SK-N-SH (cell line): ENCODE results near the gene MRPS18A.

Experiments used
- EZH2phosphoT487 ChIP-seq: fragments of 200-600 bp; sonication (generic); IDR thresholded peaks from 2 replicates; pipeline ENCODE4 v1.6.1; 2017; ENCODE audit warnings: low read depth, mixed run types, mild to moderate bottlenecking, antibody characterized with exemption, moderate library complexity, borderline replicate concordance
- NFIC ChIP-seq: IDR thresholded peaks from 2 replicates; pipeline ENCODE4 v1.4.0; 2012; ENCODE audit warnings: borderline replicate concordance
- POLR2AphosphoS5 ChIP-seq: IDR thresholded peaks from 2 replicates; pipeline ENCODE4 v1.6.1; 2012; ENCODE audit warnings: low read depth, low read length
- TF ChIP-seq, protein P1 (sequence below): IDR thresholded peaks from 2 replicates; pipeline ENCODE4 v1.4.0; 2012; ENCODE audit warnings: low read depth
- TF ChIP-seq, protein P2 (sequence below): fragments of 200-600 bp; sonication (generic); IDR thresholded peaks from 2 replicates; pipeline ENCODE4 v1.6.1; 2017; ENCODE audit warnings: antibody characterized with exemption, mild to moderate bottlenecking, moderate library complexity

DNA sequence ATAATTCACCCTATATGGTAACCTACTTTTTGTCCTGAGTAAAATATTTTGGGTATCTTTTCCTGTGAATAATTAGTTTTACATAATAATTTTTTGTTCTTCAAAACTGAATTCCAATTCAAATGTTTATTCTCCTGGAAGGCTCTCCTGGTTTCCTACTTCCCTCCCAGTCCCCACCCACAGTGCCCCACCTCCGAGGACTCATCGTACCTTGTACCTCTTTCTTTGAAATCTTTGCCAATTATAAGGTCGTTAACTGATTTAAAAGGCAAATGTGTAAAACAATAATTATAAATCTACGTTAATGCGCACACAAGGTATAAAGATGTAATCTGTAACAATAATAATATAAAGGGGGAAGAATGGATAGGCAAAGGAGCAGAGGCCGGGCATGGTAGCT is 41.9 kb upstream of the MRPS18A start:
- TF ChIP-seq, protein P1, sequence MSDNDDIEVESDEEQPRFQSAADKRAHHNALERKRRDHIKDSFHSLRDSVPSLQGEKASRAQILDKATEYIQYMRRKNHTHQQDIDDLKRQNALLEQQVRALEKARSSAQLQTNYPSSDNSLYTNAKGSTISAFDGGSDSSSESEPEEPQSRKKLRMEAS: no peak
- TF ChIP-seq, protein P2, sequence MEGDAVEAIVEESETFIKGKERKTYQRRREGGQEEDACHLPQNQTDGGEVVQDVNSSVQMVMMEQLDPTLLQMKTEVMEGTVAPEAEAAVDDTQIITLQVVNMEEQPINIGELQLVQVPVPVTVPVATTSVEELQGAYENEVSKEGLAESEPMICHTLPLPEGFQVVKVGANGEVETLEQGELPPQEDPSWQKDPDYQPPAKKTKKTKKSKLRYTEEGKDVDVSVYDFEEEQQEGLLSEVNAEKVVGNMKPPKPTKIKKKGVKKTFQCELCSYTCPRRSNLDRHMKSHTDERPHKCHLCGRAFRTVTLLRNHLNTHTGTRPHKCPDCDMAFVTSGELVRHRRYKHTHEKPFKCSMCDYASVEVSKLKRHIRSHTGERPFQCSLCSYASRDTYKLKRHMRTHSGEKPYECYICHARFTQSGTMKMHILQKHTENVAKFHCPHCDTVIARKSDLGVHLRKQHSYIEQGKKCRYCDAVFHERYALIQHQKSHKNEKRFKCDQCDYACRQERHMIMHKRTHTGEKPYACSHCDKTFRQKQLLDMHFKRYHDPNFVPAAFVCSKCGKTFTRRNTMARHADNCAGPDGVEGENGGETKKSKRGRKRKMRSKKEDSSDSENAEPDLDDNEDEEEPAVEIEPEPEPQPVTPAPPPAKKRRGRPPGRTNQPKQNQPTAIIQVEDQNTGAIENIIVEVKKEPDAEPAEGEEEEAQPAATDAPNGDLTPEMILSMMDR: no peak
- TF ChIP-seq POLR2AphosphoS5: no peak
- no peak for TF ChIP-seq EZH2phosphoT487
- no peak for TF ChIP-seq NFIC
